Pancreas (tissue), 10 donors: ENCODE measurements around the gene SIKE1. TPM values are rescaled to one million over a fixed set of nuclear protein-coding genes. Genes with fewer than 3 reads are reported as not detected.

Source experiments
- ATAC-seq, 4 donors: fragments of 200-7000 bp; cut with Tn5 transposase; one replicate each; pipeline versions ENCODE4 v1.8.0 to v1.9.1; 2020; ENCODE audit warnings: mild to moderate bottlenecking in 4 of 4, moderate library complexity in 4 of 4
- DNase-seq, 6 donors: peaks; one replicate each; pipeline ENCODE4 v3.0.0-alpha.2; 2020
- FAIRE-seq: peaks from 2 replicates; lab custom pipeline; 2012; peaks lifted over from hg19 to GRCh38; lab: Jason Lieb, UNC
- H3K27ac ChIP-seq, 4 donors: fragments of 200-600 bp; sonication (generic); 1 replicate in 3 of 4; 2 replicates in 1 of 4; pipeline versions ENCODE4 v1.5.0 to v1.8.0; 2020
- H3K27me3 ChIP-seq, 4 donors: fragments of 200-600 bp; one replicate each; pipeline ENCODE4 v1.8.0; 2021
- H3K36me3 ChIP-seq, 3 donors: fragments of 200-600 bp; sonication (generic) in 1 of 3; one replicate each; pipeline versions ENCODE4 v1.5.0 to v1.8.0; 2020 to 2021
- H3K4me1 ChIP-seq, 3 donors: fragments of 200-600 bp; one replicate each; pipeline ENCODE4 v1.8.0; 2021
- H3K4me3 ChIP-seq, 4 donors: fragments of 200-600 bp; sonication (generic) in 2 of 4; one replicate each; pipeline versions ENCODE4 v1.5.0 to v1.8.0; 2020 to 2021
- H3K9me3 ChIP-seq, 4 donors: fragments of 200-600 bp; one replicate each; pipeline ENCODE4 v1.8.0; 2021
- WGBS, 2 donors: extraction: QIAGEN DNeasy Blood & Tissue Kit; methylation state at CpG; one replicate each; pipeline ENCODE4 v1.1.7; 2013; 5-methylcytosine and 5-hydroxymethylcytosine counted together
- intact Hi-C, 3 donors: fragments of 100-400 bp; cut with DNase I; formaldehyde crosslinking; loops; one replicate each; pipeline versions ENCODE4 v1.11.1 to v1.14.2; 2022
- polyA plus RNA-seq, 2 donors: library from polyadenylated mRNA; stranded (reverse); fragments of 200-250 nt; gene quantifications; one replicate each; pipeline ENCODE4 v1.2.3, GENCODE V29; 2013
- total RNA-seq, 6 donors: library from RNA; stranded (reverse); fragmentation: NEBNext Ultra II Directional in 4 of 6; extraction: Animal tissue kit (Norgen Biotek cat#: 25700) in 4 of 6; gene quantifications; one replicate each; pipeline versions ENCODE4 v1.2.1 to v1.2.4, GENCODE V29; 2021 to 2023
- TF ChIP-seq, protein P1 (sequence below), 4 donors: fragments of 200-600 bp; sonication (generic) in 3 of 4; IDR thresholded peaks; one replicate each; pipeline versions ENCODE4 v1.5.0 to v1.8.0; 2021; ENCODE audit warnings: antibody characterized with exemption in 4 of 4
- donor health status: healthy with polysubstance abuse.
- donor health status: DM: no; HTN: no; CAD: no; lungs with moderate emphysema.
- donor health status: DM: no; HTN: no; CAD: no.
- donor health status: control.
- donor health status: control.
- donor health status: Bipolar disorder and iron deficiency.
- donor health status: DM: yes; HTN: yes; CAD: no.
- donor health status: DM: no; HTN: no; CAD: no.
- donor health status: DM: no; HTN: no; CAD: no.
- donor health status: DM: yes; HTN: yes; CAD: no.

The SIKE1 gene
- total and polyA plus RNA-seq, 8 donors: 8.6 to 23.5 (median 16.8) TPM

DNA sequence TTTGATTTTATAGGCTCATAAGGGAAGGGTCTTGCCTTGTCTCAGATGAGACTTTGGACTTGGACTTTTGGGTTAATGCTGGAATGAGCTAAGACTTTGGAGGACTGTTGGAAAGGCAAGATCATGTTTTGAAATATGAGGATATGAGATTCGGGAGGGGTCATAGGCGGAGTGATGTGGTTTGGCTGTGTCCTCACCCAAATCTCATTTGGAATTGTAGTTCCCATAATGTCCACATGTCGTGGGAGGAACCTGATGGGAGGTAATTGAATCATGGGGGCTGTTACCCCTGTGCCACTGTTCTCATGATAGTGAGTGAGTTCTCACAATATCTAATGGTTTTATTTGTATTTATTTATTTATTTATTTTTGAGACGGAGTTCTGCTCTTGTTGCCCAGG lies 15.8 kb downstream of the SIKE1 start:
- H3K9me3 ChIP-seq: no peaks in the 10 kb centered on the region
- no peak for DNase-seq
- H3K27ac ChIP-seq: no peak overlapping the region
- no peak overlapping the region for H3K4me3 ChIP-seq
- ATAC-seq: no peak
- intact Hi-C loops: no loop called here
- H3K36me3 ChIP-seq: no peaks in the 10 kb centered on the region
- H3K4me1 ChIP-seq: no peaks in the 10 kb centered on the region
- H3K27me3 ChIP-seq: no peaks in the 10 kb centered on the region
- FAIRE-seq: no peak
- WGBS, 2 donors: 79 to 86% methylated on average over 4 of the region's 4 CpGs
- TF ChIP-seq, protein P1, sequence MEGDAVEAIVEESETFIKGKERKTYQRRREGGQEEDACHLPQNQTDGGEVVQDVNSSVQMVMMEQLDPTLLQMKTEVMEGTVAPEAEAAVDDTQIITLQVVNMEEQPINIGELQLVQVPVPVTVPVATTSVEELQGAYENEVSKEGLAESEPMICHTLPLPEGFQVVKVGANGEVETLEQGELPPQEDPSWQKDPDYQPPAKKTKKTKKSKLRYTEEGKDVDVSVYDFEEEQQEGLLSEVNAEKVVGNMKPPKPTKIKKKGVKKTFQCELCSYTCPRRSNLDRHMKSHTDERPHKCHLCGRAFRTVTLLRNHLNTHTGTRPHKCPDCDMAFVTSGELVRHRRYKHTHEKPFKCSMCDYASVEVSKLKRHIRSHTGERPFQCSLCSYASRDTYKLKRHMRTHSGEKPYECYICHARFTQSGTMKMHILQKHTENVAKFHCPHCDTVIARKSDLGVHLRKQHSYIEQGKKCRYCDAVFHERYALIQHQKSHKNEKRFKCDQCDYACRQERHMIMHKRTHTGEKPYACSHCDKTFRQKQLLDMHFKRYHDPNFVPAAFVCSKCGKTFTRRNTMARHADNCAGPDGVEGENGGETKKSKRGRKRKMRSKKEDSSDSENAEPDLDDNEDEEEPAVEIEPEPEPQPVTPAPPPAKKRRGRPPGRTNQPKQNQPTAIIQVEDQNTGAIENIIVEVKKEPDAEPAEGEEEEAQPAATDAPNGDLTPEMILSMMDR (IDR thresholded peaks at IDR 0.05): no peak

DNA sequence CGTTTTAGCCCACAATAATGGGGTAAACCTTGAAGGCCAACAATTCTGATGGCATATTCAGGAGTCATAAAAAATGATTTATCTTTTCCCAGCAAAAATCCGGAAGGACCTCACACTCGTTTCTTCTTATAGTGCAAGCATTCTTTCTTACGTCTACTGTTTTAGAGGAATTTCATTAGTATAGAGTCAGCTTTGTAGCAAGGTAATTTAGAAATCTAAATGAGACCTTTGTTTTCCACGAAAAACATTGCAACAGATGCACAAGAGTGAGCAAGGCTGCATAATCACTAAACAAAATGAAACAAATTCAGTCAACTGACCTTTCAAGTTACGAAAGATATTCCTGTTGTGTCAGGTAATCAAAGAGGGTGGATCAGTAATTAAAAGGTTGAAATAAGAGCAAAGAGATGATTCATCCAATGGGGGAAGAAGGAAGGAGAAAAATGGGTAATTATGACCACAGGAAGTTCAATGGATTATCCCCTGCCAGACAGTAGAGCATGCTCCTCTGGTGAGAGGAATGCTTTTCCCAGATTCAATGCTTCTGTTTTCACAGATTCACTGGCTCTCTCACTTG lies 22.1 kb downstream of the SIKE1 start:
- intact Hi-C loops: no loop called here
- TF ChIP-seq, protein P1 (IDR thresholded peaks at IDR 0.05): no peak
- ATAC-seq (no peak), FAIRE-seq (no peak), DNase-seq (no peak)
- peak overlapping the region; percentile 73 to 80 (median 78) for H3K4me3 ChIP-seq
- H3K27ac ChIP-seq: peak overlapping the region; percentile 95 to 99 (median 98)
- no peaks in the 10 kb centered on the region for H3K27me3 ChIP-seq
- H3K4me1 ChIP-seq: peaks cover 20 to 31% (median 26%) of the 10 kb centered on the region in 3 donors
- H3K36me3 ChIP-seq: no peaks in the 10 kb centered on the region
- WGBS, 2 donors: 21 to 26% methylated on average over 6 of the region's 6 CpGs
- no peaks in the 10 kb centered on the region for H3K9me3 ChIP-seq

DNA sequence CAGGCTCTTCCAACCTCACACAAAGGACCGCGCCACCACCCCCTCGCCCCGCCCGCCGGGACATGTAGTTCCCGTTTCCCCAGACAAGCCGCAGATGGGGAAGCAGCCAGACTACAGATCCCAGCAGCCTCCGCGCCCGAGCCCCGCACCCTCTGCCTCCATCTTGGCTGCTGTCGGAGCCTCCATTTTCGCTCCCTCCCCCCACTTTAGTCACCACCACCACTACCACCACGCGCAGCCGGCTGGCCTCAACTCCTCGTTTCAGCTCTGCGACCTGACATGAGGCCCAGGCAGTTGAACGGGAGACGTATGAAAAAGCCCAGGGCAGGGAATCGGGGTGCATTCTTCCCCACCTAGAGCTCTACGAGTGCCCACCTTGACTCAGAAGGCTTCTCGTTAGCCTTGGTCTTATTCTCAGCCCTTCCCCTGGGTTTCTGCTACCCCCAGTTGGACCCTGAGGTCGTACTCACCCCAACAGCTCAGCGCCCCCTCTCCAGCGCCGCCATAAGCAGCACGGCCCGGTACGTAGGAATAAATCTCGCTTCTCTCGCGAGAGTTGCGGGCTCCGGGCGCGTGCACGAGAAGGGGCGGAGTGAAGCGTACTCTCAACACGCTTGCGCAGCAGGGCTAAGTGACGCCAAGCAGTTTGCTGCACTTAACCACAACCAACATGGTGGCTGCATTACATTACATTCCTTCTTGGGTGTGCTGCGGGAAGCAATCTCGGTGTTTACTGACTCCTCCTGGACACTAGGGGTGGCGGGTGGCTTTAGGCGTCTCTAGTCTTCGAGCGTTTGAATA lies 22.8 kb downstream of the SIKE1 start, which contains the start of gene CSDE1:
TSS of gene CSDE1 (minus strand) at position 530 of the 801 bp plus-strand sequence. CDS start 18,094 bp downstream, outside the sequence.
- Histone ChIP-seq H3K4me1 (peaks cover 20 to 37% (median 28%) of the 10 kb centered on the region in 3 donors), H3K36me3 (no peaks in the 10 kb centered on the region), H3K9me3 (no peaks in the 10 kb centered on the region), H3K27me3 (no peaks in the 10 kb centered on the region), H3K27ac (peak within 1 kb of the TSS; percentile 95 to 99 (median 98)), H3K4me3 (peak within 1 kb of the TSS; percentile 73 to 80 (median 78))
- TF ChIP-seq, protein P1 (IDR thresholded peaks at IDR 0.05): no peak
- FAIRE-seq: peak; percentile 61
- peak; percentile 95 to 99 (median 97) for DNase-seq
- 0 to 1% methylated on average over 49 to 50 of the region's 50 CpGs for WGBS, 2 donors
- ATAC-seq: peak; percentile 94 to 98 (median 96)
- intact Hi-C loops: no loop called here

DNA sequence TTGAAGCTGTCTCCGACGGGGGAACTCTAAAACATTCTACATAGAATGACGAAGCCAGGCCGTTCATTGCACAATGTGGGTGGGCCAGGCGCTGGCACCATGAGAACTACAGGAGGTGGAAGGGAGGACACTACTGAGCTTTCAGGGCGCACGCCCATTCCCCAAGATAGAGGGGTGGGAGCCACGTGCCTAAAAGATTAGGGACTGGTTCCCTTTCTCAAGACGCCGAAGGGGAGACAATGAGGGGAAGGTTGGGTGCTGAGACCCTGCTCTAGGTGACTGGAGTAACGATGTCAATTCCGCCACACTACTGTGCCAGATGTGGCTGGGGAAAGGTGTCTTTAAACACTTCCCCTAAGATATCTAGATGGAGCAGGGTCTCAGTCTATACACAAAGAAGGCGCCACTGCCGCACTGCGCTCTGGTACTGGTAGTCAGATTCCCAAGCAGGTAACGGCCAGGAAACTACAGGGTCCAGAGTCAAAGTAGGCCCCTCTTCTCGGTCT lies 23.5 kb downstream of the SIKE1 start:
- FAIRE-seq: no peak
- DNase-seq: peak in 1 of 6 donors; percentile 37
- peaks cover 20 to 43% (median 33%) of the 10 kb centered on the region in 3 donors for H3K4me1 ChIP-seq
- ATAC-seq: peak in 3 of 4 donors; percentile 3 to 16 (median 8)
- H3K9me3 ChIP-seq: no peaks in the 10 kb centered on the region
- H3K36me3 ChIP-seq: no peaks in the 10 kb centered on the region
- peak overlapping the region in 3 of 4 donors; percentile 95 to 99 (median 98) for H3K27ac ChIP-seq
- 0 to 1% methylated on average over 17 of the region's 17 CpGs for WGBS, 2 donors
- no peaks in the 10 kb centered on the region for H3K27me3 ChIP-seq
- TF ChIP-seq, protein P1 (IDR thresholded peaks at IDR 0.05): no peak
- intact Hi-C loops: no loop called here
- peak overlapping the region; percentile 73 to 80 (median 78) for H3K4me3 ChIP-seq
